DOHH2 (cell line): ENCODE measurements around the gene TRPM2.

Experiments
- H3F3A ChIP-seq: fragments of 200-600 bp; sonication (generic), shearing (Covaris generic); 2 replicates; pipeline ENCODE4 v1.6.0; 2016; ENCODE audit warnings: antibody characterized with exemption, mild to moderate bottlenecking; ENCODE audit not compliant: control insufficient read depth, insufficient read depth
- H3K27ac ChIP-seq: fragments of 200-600 bp; sonication (generic); 2 replicates; pipeline ENCODE4 v1.5.1; 2014; ENCODE audit warnings: low read depth, mild to moderate bottlenecking, low read length, moderate library complexity
- H3K27me3 ChIP-seq: fragments of 200-600 bp; sonication (generic); 2 replicates; pipeline ENCODE4 v1.6.1; 2014; ENCODE audit warnings: mild to moderate bottlenecking, low read length, mixed read lengths; ENCODE audit not compliant: control insufficient read depth
- H3K36me3 ChIP-seq: fragments of 200-600 bp; sonication (generic); 2 replicates; pipeline ENCODE4 v1.6.1; 2014; ENCODE audit warnings: mild to moderate bottlenecking, low read length, moderate library complexity, mixed read lengths; ENCODE audit not compliant: control insufficient read depth
- H3K4me1 ChIP-seq: fragments of 200-600 bp; sonication (generic); 2 replicates; pipeline ENCODE4 v1.6.1; 2014; ENCODE audit warnings: mild to moderate bottlenecking, low read length, mixed read lengths; ENCODE audit not compliant: control insufficient read depth
- H3K4me2 ChIP-seq: fragments of 200-600 bp; sonication (generic); 2 replicates; pipeline ENCODE4 v1.6.0; 2014; ENCODE audit warnings: mild to moderate bottlenecking, low read length, moderate library complexity
- H3K4me3 ChIP-seq: fragments of 200-600 bp; sonication (generic); 2 replicates; pipeline ENCODE4 v1.5.1; 2014; ENCODE audit warnings: mild to moderate bottlenecking, low read length, mixed read lengths
- H3K79me2 ChIP-seq: fragments of 200-600 bp; sonication (generic); 2 replicates; pipeline ENCODE4 v1.6.1; 2014; ENCODE audit warnings: mild to moderate bottlenecking, low read length, mixed read lengths; ENCODE audit not compliant: control insufficient read depth
- H3K9me2 ChIP-seq: fragments of 200-600 bp; sonication (generic); replicated peaks from 2 replicates; pipeline ENCODE4 v1.6.1; 2014; ENCODE audit warnings: mild to moderate bottlenecking, low read length, mixed read lengths; ENCODE audit not compliant: control insufficient read depth
- H3K9me3 ChIP-seq: fragments of 200-600 bp; sonication (generic); 2 replicates; pipeline ENCODE4 v1.6.1; 2014; ENCODE audit warnings: antibody characterized with exemption, low read length, mixed read lengths; ENCODE audit not compliant: control insufficient read depth, insufficient read depth
- H4K20me1 ChIP-seq: fragments of 200-600 bp; sonication (generic); 2 replicates; pipeline ENCODE4 v1.6.0; 2014; ENCODE audit warnings: low read depth, mild to moderate bottlenecking, antibody characterized with exemption, low read length, moderate library complexity; ENCODE audit not compliant: control insufficient read depth, insufficient read depth
- CTCF ChIP-seq: fragments of 200-600 bp; sonication (generic); IDR thresholded peaks from one replicate; pipeline ENCODE4 v1.5.1; 2014; ENCODE audit warnings: antibody characterized with exemption, mild to moderate bottlenecking, low read depth, low read length; ENCODE audit not compliant: poor library complexity, severe bottlenecking
- EZH2phosphoT487 ChIP-seq: fragments of 200-600 bp; sonication (generic); IDR thresholded peaks from 2 replicates; pipeline ENCODE4 v1.6.1; 2017; ENCODE audit warnings: borderline replicate concordance, mild to moderate bottlenecking, antibody characterized with exemption, low read length, moderate library complexity, mixed read lengths

The TRPM2 gene

GRCh38 chr21:44423941-44424607 lies 70.7 kb downstream of the TRPM2 start:
- Histone ChIP-seq H3K4me2 (no peak overlapping the region), H3K27me3 (no peaks in the 10 kb centered on the region), H3K9me3 (peaks cover 29% of the 10 kb centered on the region), H3K9me2 (no peaks in the 10 kb centered on the region), H4K20me1 (no peaks in the 10 kb centered on the region), H3K27ac (no peak overlapping the region), H3K4me1 (peaks cover 4% of the 10 kb centered on the region), H3K36me3 (no peaks in the 10 kb centered on the region), H3K79me2 (no peaks in the 10 kb centered on the region), H3K4me3 (no peak overlapping the region), H3F3A (peaks cover 10% of the 10 kb centered on the region)
- no peak for TF ChIP-seq EZH2phosphoT487
- TF ChIP-seq CTCF: no peak

- H3F3A ChIP-seq: peaks cover 10% of the 10 kb centered on the region
- no peaks in the 10 kb centered on the region for H3K79me2 ChIP-seq
- no peak overlapping the region for H3K27ac ChIP-seq
- TF ChIP-seq CTCF (no peak), EZH2phosphoT487 (no peak)
- peaks cover 24% of the 10 kb centered on the region for H3K9me3 ChIP-seq
- no peaks in the 10 kb centered on the region for H3K36me3 ChIP-seq
- peaks cover 4% of the 10 kb centered on the region for H3K4me1 ChIP-seq
- H3K4me3 ChIP-seq: no peak overlapping the region
- no peaks in the 10 kb centered on the region for H3K9me2 ChIP-seq
- H3K27me3 ChIP-seq: no peaks in the 10 kb centered on the region
- H3K4me2 ChIP-seq: no peak overlapping the region
- H4K20me1 ChIP-seq: no peaks in the 10 kb centered on the region
Measured at GRCh38 chr21:44424608-44425306, 71.3 kb downstream of the TRPM2 start.

- Histone ChIP-seq H3K4me3 (no peak overlapping the region), H3K9me2 (no peaks in the 10 kb centered on the region), H3K27me3 (no peaks in the 10 kb centered on the region), H3K79me2 (no peaks in the 10 kb centered on the region), H4K20me1 (no peaks in the 10 kb centered on the region), H3K9me3 (peaks cover 27% of the 10 kb centered on the region), H3K4me2 (no peak overlapping the region), H3K4me1 (peaks cover 4% of the 10 kb centered on the region), H3K27ac (no peak overlapping the region), H3F3A (peaks cover 10% of the 10 kb centered on the region), H3K36me3 (no peaks in the 10 kb centered on the region)
- TF ChIP-seq EZH2phosphoT487 (no peak), CTCF (no peak)
Measured at GRCh38 chr21:44425307-44425894, 72.0 kb downstream of the TRPM2 start.
